ENCODE measurements around the gene SMG6.

The SMG6 gene

GRCh38 chr17:2264067-2264860, 39.3 kb downstream of the SMG6 start:
- CTCF ChIA-PET: interaction anchor here (0.6 to 3.2 kb wide), 11 partner anchors 12 to 324 kb away, joined by 3 to 21 read pairs (median 4); partner anchors contain the start of gene HIC1
- Histone ChIP-seq H3K4me1 (ENCODE audit: control insufficient read depth, insufficient read depth, low read length) (peaks cover 14% of the 10 kb centered on the region), H3K4me3 (ENCODE audit: low read depth, low read length) (no peak overlapping the region), H3K36me3 (ENCODE audit: control insufficient read depth in 2 of 2, insufficient read depth in 1 of 2, low read length in 2 of 2) (peaks cover 15 to 35% of the 10 kb centered on the region in 2 experiments), H3K27ac (ENCODE audit: extremely low read depth, low read depth, low read length) (no peak overlapping the region; the same call in 1 of the 2 replicates), H3K9me3 (ENCODE audit: control insufficient read depth, insufficient read depth, low read depth, low read length) (no peaks in the 10 kb centered on the region)
- POLR2A ChIA-PET: interaction anchor here (0.5 to 1.1 kb wide), 4 partner anchors 13 to 241 kb away, joined by 3 to 5 read pairs (median 4); partner anchors contain the start of genes SMG6, SRR and TSR1
- TF ChIP-seq KLF17 (tag by site-specific recombination; IDR thresholded peaks at IDR 0.05): no peak
- no peak for TF ChIP-seq GLIS1 (tag by site-specific recombination; IDR thresholded peaks at IDR 0.05)
- TF ChIP-seq ZNF16 (tag by site-specific recombination; IDR thresholded peaks at IDR 0.05; ENCODE audit: low read depth): no peak
- peak; percentile 83 for TF ChIP-seq ZNF37A (tag by site-specific recombination; IDR thresholded peaks at IDR 0.05)
- TF ChIP-seq ZNF548 (tag by site-specific recombination; IDR thresholded peaks at IDR 0.05): no peak
- peak; percentile 23; the same call in 1 of the 2 replicates for TF ChIP-seq EGR2 (tag by site-specific recombination; IDR thresholded peaks at IDR 0.05; ENCODE audit: low read depth)
- peak; percentile 84 for TF ChIP-seq FEZF1 (tag by site-specific recombination; IDR thresholded peaks at IDR 0.05)
- TF ChIP-seq ZNF747 (tag by site-specific recombination; IDR thresholded peaks at IDR 0.05): no peak
- TF ChIP-seq, protein P1, sequence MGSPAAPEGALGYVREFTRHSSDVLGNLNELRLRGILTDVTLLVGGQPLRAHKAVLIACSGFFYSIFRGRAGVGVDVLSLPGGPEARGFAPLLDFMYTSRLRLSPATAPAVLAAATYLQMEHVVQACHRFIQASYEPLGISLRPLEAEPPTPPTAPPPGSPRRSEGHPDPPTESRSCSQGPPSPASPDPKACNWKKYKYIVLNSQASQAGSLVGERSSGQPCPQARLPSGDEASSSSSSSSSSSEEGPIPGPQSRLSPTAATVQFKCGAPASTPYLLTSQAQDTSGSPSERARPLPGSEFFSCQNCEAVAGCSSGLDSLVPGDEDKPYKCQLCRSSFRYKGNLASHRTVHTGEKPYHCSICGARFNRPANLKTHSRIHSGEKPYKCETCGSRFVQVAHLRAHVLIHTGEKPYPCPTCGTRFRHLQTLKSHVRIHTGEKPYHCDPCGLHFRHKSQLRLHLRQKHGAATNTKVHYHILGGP (tag by site-specific recombination; IDR thresholded peaks at IDR 0.05): peak; percentile 54
- TF ChIP-seq YY2 (tag by site-specific recombination; IDR thresholded peaks at IDR 0.05): no peak
- no peak for TF ChIP-seq ZNF341 (tag by site-specific recombination; IDR thresholded peaks at IDR 0.05; ENCODE audit: low read depth)
- no peak for TF ChIP-seq ZNF571 (tag by site-specific recombination; IDR thresholded peaks at IDR 0.05)
- no peak for TF ChIP-seq WT1 (tag by site-specific recombination; IDR thresholded peaks at IDR 0.05)
- no peak for TF ChIP-seq PRDM4 (tag by site-specific recombination; IDR thresholded peaks at IDR 0.05)
- no peak for TF ChIP-seq HOXD13 (CRISPR knock-in tag; IDR thresholded peaks at IDR 0.05; ENCODE audit: borderline replicate concordance)
- TF ChIP-seq ZNF211 (tag by site-specific recombination; IDR thresholded peaks at IDR 0.05; ENCODE audit: low read depth): no peak
- TF ChIP-seq ZBTB48 (tag by site-specific recombination; IDR thresholded peaks at IDR 0.05): no peak
- TF ChIP-seq ZNF624 (tag by site-specific recombination; IDR thresholded peaks at IDR 0.05): peak; percentile 54; the same call in 1 of the 2 replicates
- no peak for TF ChIP-seq KLF16 (tag by site-specific recombination; IDR thresholded peaks at IDR 0.05)
- TF ChIP-seq ZNF174 (tag by site-specific recombination; IDR thresholded peaks at IDR 0.05): peak; percentile 86; the same call in 1 of the 2 replicates
- no peak for TF ChIP-seq ZNF121 (tag by site-specific recombination; IDR thresholded peaks at IDR 0.05)
- TF ChIP-seq, protein P2, sequence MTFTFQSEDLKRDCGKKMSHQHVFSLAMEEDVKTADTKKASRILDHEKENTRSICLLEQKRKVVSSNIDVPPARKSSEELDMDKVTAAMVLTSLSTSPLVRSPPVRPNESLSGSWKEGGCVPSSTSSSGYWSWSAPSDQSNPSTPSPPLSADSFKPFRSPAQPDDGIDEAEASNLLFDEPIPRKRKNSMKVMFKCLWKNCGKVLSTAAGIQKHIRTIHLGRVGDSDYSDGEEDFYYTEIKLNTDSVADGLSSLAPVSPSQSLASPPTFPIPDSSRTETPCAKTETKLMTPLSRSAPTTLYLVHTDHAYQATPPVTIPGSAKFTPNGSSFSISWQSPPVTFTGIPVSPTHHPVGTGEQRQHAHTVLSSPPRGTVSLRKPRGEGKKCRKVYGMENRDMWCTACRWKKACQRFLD (tag by site-specific recombination; IDR thresholded peaks at IDR 0.05): no peak
- no peak for TF ChIP-seq ZNF311 (tag by site-specific recombination; IDR thresholded peaks at IDR 0.05; ENCODE audit: borderline replicate concordance)
- TF ChIP-seq YY1 (tag by site-specific recombination; IDR thresholded peaks at IDR 0.05): no peak
- no peak for TF ChIP-seq ZNF654 (tag by site-specific recombination; IDR thresholded peaks at IDR 0.05; ENCODE audit: low read depth)
- TF ChIP-seq ZNF473 (tag by site-specific recombination; IDR thresholded peaks at IDR 0.05): no peak
- no peak for TF ChIP-seq KLF1 (tag by site-specific recombination; IDR thresholded peaks at IDR 0.05)
- peak; percentile 68 for TF ChIP-seq GFI1B (tag by site-specific recombination; IDR thresholded peaks at IDR 0.05)
- peak; percentile 62 for TF ChIP-seq KLF10 (tag by site-specific recombination; IDR thresholded peaks at IDR 0.05)
- no peak for TF ChIP-seq ZNF148 (tag by site-specific recombination; IDR thresholded peaks at IDR 0.05; ENCODE audit: borderline replicate concordance)
- no peak for TF ChIP-seq ZNF169 (tag by site-specific recombination; IDR thresholded peaks at IDR 0.05)
